Prostate gland (tissue), 2 donors: ENCODE results near the gene KPNA4.

Experiments
- CTCF ChIP-seq, 4 experiments: fragments of 200-600 bp in 2 of 4; fragments of 450-650 bp in 2 of 4; sonication (generic) in 2 of 4; IDR thresholded peaks; 1 replicate in 3 of 4; 2 replicates in 1 of 4; pipeline ENCODE4 v1.5.1; 2016 to 2019; ENCODE audit warnings: antibody characterized with exemption in 4 of 4, mild to moderate bottlenecking in 2 of 4, moderate library complexity in 2 of 4
- POLR2A ChIP-seq: fragments of 450-650 bp; IDR thresholded peaks from one replicate; pipeline ENCODE4 v1.6.1; 2016; ENCODE audit warnings: antibody characterized with exemption, mild to moderate bottlenecking
- POLR2AphosphoS5 ChIP-seq: sonication (generic); formaldehyde crosslinking; IDR thresholded peaks from one replicate; pipeline ENCODE4 v1.6.1; 2017; ENCODE audit warnings: antibody characterized with exemption

GRCh38 chr3:160577556-160578195, 12.3 kb upstream of the KPNA4 start:
- TF ChIP-seq POLR2A (no peak), POLR2AphosphoS5 (no peak), CTCF (IDR thresholded peaks at IDR 0.05) (no peak)
